IMR-90 (cell line): Measurements from ENCODE around the gene SMIM12. TPM values are rescaled to one million over a fixed set of nuclear protein-coding genes. Genes with fewer than 3 reads are reported as not detected.

ENCODE experiments used
- ATAC-seq: fragments of 200-7000 bp; cut with Tn5 transposase; 2 replicates; pipeline ENCODE4 v1.9.1; 2020; ENCODE audit warnings: low read depth, mild to moderate bottlenecking, moderate library complexity
- BruUV-seq: library from RNA; stranded (reverse); fragments of 400-500 nt; replicated peaks from 2 replicates; lab custom pipeline; 2021; lab: Mats Ljungman, UMichigan
- CTCF ChIA-PET: fragments of 300-600 bp; formaldehyde crosslinking; extraction: SDS; loops from one replicate; lab custom pipeline; 2021; ENCODE audit warnings: antibody characterized with exemption; lab: Yijun Ruan, JAX
- POLR2A ChIA-PET: fragments of 300-600 bp; sonication (Branson Sonifier 250); formaldehyde crosslinking; loops from one replicate; lab custom pipeline; 2022; ENCODE audit warnings: antibody characterized with exemption; ENCODE audit not compliant: unreplicated experiment; lab: Charles Lee
- DNase-seq: peaks from one replicate; pipeline ENCODE4 v3.0.0; 2013
- H2AFZ ChIP-seq: replicated peaks from 2 replicates; pipeline ENCODE3; 2013; ENCODE audit warnings: low read length, mild to moderate bottlenecking; ENCODE audit not compliant: poor library complexity
- H2AK5ac ChIP-seq: 2 replicates; pipeline ENCODE4 v1.6.1; 2013; ENCODE audit warnings: low read depth, low read length, inconsistent platforms
- H2AK9ac ChIP-seq: replicated peaks from 2 replicates; pipeline ENCODE3; 2013; ENCODE audit warnings: mild to moderate bottlenecking, low read depth, low read length, moderate library complexity; ENCODE audit not compliant: poor library complexity
- H2BK120ac ChIP-seq: 2 replicates; pipeline ENCODE4 v1.6.1; 2013; ENCODE audit warnings: low read depth, low read length, inconsistent platforms
- H2BK15ac ChIP-seq: 3 replicates; pipeline ENCODE4 v1.6.1; 2013; ENCODE audit warnings: low read depth, low read length, inconsistent platforms
- H2BK20ac ChIP-seq: 2 replicates; pipeline ENCODE4 v1.6.1; 2013; ENCODE audit warnings: low read depth, mild to moderate bottlenecking, inconsistent platforms, low read length, moderate library complexity
- H2BK5ac ChIP-seq: 2 replicates; pipeline ENCODE4 v1.6.1; 2013; ENCODE audit warnings: mild to moderate bottlenecking, low read depth, low read length, inconsistent platforms; ENCODE audit not compliant: poor library complexity, severe bottlenecking
- H3K14ac ChIP-seq: replicated peaks from 2 replicates; pipeline ENCODE4 v1.6.1; 2013; ENCODE audit warnings: low read depth, low read length, inconsistent platforms
- H3K18ac ChIP-seq: 2 replicates; pipeline ENCODE4 v1.6.1; 2013; ENCODE audit warnings: low read depth, low read length, control low read depth
- H3K23ac ChIP-seq: 2 replicates; pipeline ENCODE4 v1.6.1; 2013; ENCODE audit warnings: low read depth, low read length, inconsistent platforms
- H3K27ac ChIP-seq: 2 replicates; pipeline ENCODE4 v1.5.1; 2013; ENCODE audit warnings: mild to moderate bottlenecking, control low read depth, low read length; ENCODE audit not compliant: insufficient read depth
- H3K27me3 ChIP-seq: 2 replicates; pipeline ENCODE4 v1.6.1; 2013; ENCODE audit warnings: low read length; ENCODE audit not compliant: control insufficient read depth, insufficient read depth
- H3K36me3 ChIP-seq: 2 replicates; pipeline ENCODE4 v1.6.1; 2013; ENCODE audit warnings: low read length, mixed read lengths; ENCODE audit not compliant: control insufficient read depth, insufficient read depth
- H3K4ac ChIP-seq: 2 replicates; pipeline ENCODE4 v1.6.1; 2013; ENCODE audit warnings: low read depth, low read length, inconsistent platforms
- H3K4me1 ChIP-seq: 2 replicates; pipeline ENCODE4 v1.6.1; 2013; ENCODE audit warnings: low read length, mixed read lengths; ENCODE audit not compliant: control insufficient read depth, insufficient read depth
- H3K4me2 ChIP-seq: 2 replicates; pipeline ENCODE4 v1.6.1; 2013; ENCODE audit warnings: low read depth, mild to moderate bottlenecking, control low read depth, low read length, moderate library complexity
- H3K4me3 ChIP-seq: 2 replicates; pipeline ENCODE4 v1.5.1; 2013; ENCODE audit warnings: low read depth, mild to moderate bottlenecking, control low read depth, low read length, moderate library complexity; ENCODE audit not compliant: insufficient read depth
- H3K56ac ChIP-seq: 2 replicates; pipeline ENCODE4 v1.6.1; 2013; ENCODE audit warnings: low read length, inconsistent platforms; ENCODE audit not compliant: insufficient read depth; ENCODE audit errors: extremely low read depth
- H3K79me1 ChIP-seq, 2 experiments: 2 replicates each; pipeline ENCODE4 v1.6.1; 2013; ENCODE audit warnings: low read length in 2 of 2, inconsistent platforms in 1 of 2, low read depth in 1 of 2
- H3K9ac ChIP-seq: 2 replicates; pipeline ENCODE4 v1.6.1; 2013; ENCODE audit warnings: low read depth, low read length, control low read depth
- H3K9me1 ChIP-seq: 2 replicates; pipeline ENCODE4 v1.6.1; 2013; ENCODE audit warnings: low read length, inconsistent platforms; ENCODE audit not compliant: insufficient read depth
- H3K9me3 ChIP-seq: 2 replicates; pipeline ENCODE4 v1.6.1; 2013; ENCODE audit warnings: low read length; ENCODE audit not compliant: control insufficient read depth, insufficient read depth
- H4K20me1 ChIP-seq: 2 replicates; pipeline ENCODE4 v1.6.1; 2013; ENCODE audit warnings: low read length, inconsistent platforms; ENCODE audit not compliant: insufficient read depth
- H4K5ac ChIP-seq: 2 replicates; pipeline ENCODE4 v1.6.1; 2013; ENCODE audit warnings: mild to moderate bottlenecking, low read depth, low read length, control low read depth
- H4K8ac ChIP-seq, 2 experiments: 2 replicates each; pipeline ENCODE4 v1.6.1; 2013; ENCODE audit warnings: low read depth in 2 of 2, low read length in 2 of 2, control low read depth in 1 of 2, inconsistent platforms in 1 of 2
- H4K91ac ChIP-seq: 2 replicates; pipeline ENCODE4 v1.6.1; 2013; ENCODE audit warnings: low read depth, low read length, inconsistent platforms; ENCODE audit not compliant: insufficient read depth
- CEBPB ChIP-seq: IDR thresholded peaks from 2 replicates; pipeline ENCODE4 v1.6.1; 2012; ENCODE audit warnings: low read depth, low read length, improper control_type of control experiment
- FOS ChIP-seq: fragments of 150-350 bp; IDR thresholded peaks from 2 replicates; pipeline ENCODE4 v1.6.1; 2016; ENCODE audit warnings: low read depth, low read length
- MAZ ChIP-seq: IDR thresholded peaks from 2 replicates; pipeline ENCODE4 v1.6.1; 2012; ENCODE audit warnings: low read depth, mild to moderate bottlenecking, low read length, improper control_type of control experiment, moderate library complexity, borderline replicate concordance
- POLR2A ChIP-seq: IDR thresholded peaks from 2 replicates; pipeline ENCODE4 v1.6.1; 2012; ENCODE audit warnings: mild to moderate bottlenecking, low read depth, low read length
- SMC3 ChIP-seq: fragments of 150-350 bp; IDR thresholded peaks from 2 replicates; pipeline ENCODE4 v1.6.1; 2016; ENCODE audit warnings: low read depth, mild to moderate bottlenecking, antibody characterized with exemption, low read length, moderate library complexity
- WGBS, 2 experiments: methylation state at CpG; one replicate each; pipeline versions ENCODE4 v1.1.5 to v1.1.7; 2013; ENCODE audit warnings: missing lambda C conversion rate in 2 of 2; ENCODE audit not compliant: insufficient read length in 1 of 2; ENCODE audit errors: extremely low coverage in 2 of 2; 5-methylcytosine and 5-hydroxymethylcytosine counted together
- dilution Hi-C: fragments of 300-500 bp; cut with HindIII; formaldehyde crosslinking; loops from one replicate; pipeline ENCODE4 v1.14.3; 2018; ENCODE audit warnings: low sequenced_read_pairs; ENCODE audit not compliant: unreplicated experiment
- in situ Hi-C: fragments of 300-500 bp; cut with MboI; formaldehyde crosslinking; loops from 3 replicates; pipeline ENCODE4 v1.14.3; 2019; ENCODE audit warnings: low sequenced_read_pairs, inconsistent platforms, mixed read lengths
- intact Hi-C: fragments of 100-400 bp; cut with micrococcal nuclease; formaldehyde crosslinking; loops from 2 replicates; pipeline ENCODE4 v1.10.0; 2022
- polyA plus RNA-seq, 3 experiments: library from polyadenylated mRNA; depleted of rRNA; stranded (reverse); fragments of >200 nt; gene quantifications; 2 replicates each; pipeline ENCODE4 v1.2.3, GENCODE V29; 2012; ENCODE audit warnings: low replicate concordance in 1 of 3
- total RNA-seq: library from RNA; depleted of rRNA; stranded (reverse); fragments of >200 nt; gene quantifications from 2 replicates; pipeline ENCODE4 v1.2.3, GENCODE V29; 2012

SMIM12 gene
- total and polyA plus RNA-seq, 2 of the 4 experiments (the other 2 are of a cell fraction), result 31.9 to 44.4 TPM

DNA sequence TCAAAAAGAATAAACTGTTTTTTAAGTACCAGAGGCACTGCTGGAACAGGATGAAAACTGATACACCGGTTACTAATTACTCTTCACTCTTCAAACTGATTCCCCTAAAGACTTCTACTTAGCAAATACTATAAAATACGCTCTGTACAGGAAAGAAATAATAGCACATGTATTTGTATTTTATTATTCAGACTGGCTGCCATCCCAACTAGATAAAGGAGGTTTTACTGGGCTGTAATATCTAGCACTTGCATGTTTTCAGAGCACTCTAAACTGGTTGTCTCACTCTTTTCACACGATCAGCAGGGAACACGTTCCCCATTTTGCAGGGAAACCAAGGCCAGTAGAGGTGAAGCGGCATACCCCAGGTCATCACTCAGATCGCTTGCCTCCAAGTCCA lies 9.2 kb downstream of the SMIM12 start:
- TF ChIP-seq MAZ (no peak), FOS (no peak), SMC3 (no peak), POLR2A (no peak), CEBPB (no peak)
- no peak overlapping the region for H3K18ac ChIP-seq
- H3K36me3 ChIP-seq, result peaks cover 16% of the 10 kb centered on the region
- dilution Hi-C loops (no loop called here), in situ Hi-C loops (no loop called here), intact Hi-C loops (loop anchor here (10.0 kb wide), 1 partner anchor 334 kb away; no protein-coding TSS in a partner anchor)
- no peaks in the 10 kb centered on the region for H3K9me3 ChIP-seq
- H4K91ac ChIP-seq, result no peak overlapping the region
- H3K4me2 ChIP-seq, result no peak overlapping the region
- peaks cover 25% of the 10 kb centered on the region for H4K20me1 ChIP-seq
- H2AFZ ChIP-seq, result no peak overlapping the region
- no peaks in the 10 kb centered on the region for H3K4me1 ChIP-seq
- H4K8ac ChIP-seq, result no peak overlapping the region
- no peak for DNase-seq
- no peak for ATAC-seq
- no peaks in the 10 kb centered on the region for H3K27me3 ChIP-seq
- H3K9me1 ChIP-seq, result no peaks in the 10 kb centered on the region; the same call in 1 of the 2 replicates
- ChIA-PET CTCF (interaction anchor here (1.2 kb wide), 1 partner anchor 19 kb away, joined by 3 read pairs; no protein-coding TSS in a partner anchor), POLR2A (no interaction called here)
- H3K4ac ChIP-seq, result no peak overlapping the region
- H2BK120ac ChIP-seq, result no peak overlapping the region
- no peak overlapping the region for H3K27ac ChIP-seq
- BruUV-seq, result no TSS peak
- no peak overlapping the region for H3K14ac ChIP-seq
- no peak overlapping the region for H3K56ac ChIP-seq
- no peak overlapping the region for H2AK5ac ChIP-seq
- H3K4me3 ChIP-seq, result no peak overlapping the region
- H3K9ac ChIP-seq, result no peak overlapping the region
- H2BK20ac ChIP-seq, result no peak overlapping the region
- peaks cover 21 to 36% of the 10 kb centered on the region in 2 experiments for H3K79me1 ChIP-seq
- no peak overlapping the region for H4K5ac ChIP-seq
- 100% methylated on average over 1 of the region's 6 CpGs; no CpG with 5 or more reads in 1 of the 2 experiments for WGBS, 2 experiments
- H2AK9ac ChIP-seq, result peak overlapping the region; percentile 53
- H3K23ac ChIP-seq, result no peak overlapping the region
- H2BK5ac ChIP-seq, result no peak overlapping the region
- no peak overlapping the region for H2BK15ac ChIP-seq
